GM19043 (cell line): ENCODE data around the gene SLC17A5.
"Not testable (repeated sequence)": the region's sequence is repeated elsewhere in the genome, so short reads cannot be mapped to it uniquely, and the experiment has no call there.

Experiments used
- ATAC-seq: cut with Tn5 transposase; IDR thresholded peaks from one replicate; pipeline ENCODE4 v1.9.1; 2021; ENCODE audit warnings: low read depth; ENCODE audit not compliant: unreplicated experiment

The SLC17A5 gene

GRCh38 chr6:73571218-73572181, 82.3 kb downstream of the SLC17A5 start:
- not testable (repeated sequence) for ATAC-seq

GRCh38 chr6:73569121-73569520, 84.7 kb downstream of the SLC17A5 start:
- no peak for ATAC-seq

- no peak for ATAC-seq
Measured at GRCh38 chr6:73566954-73567591, 86.7 kb downstream of the SLC17A5 start.

- not testable (repeated sequence) for ATAC-seq
Measured at GRCh38 chr6:73566486-73566871, 87.3 kb downstream of the SLC17A5 start.

DNA sequence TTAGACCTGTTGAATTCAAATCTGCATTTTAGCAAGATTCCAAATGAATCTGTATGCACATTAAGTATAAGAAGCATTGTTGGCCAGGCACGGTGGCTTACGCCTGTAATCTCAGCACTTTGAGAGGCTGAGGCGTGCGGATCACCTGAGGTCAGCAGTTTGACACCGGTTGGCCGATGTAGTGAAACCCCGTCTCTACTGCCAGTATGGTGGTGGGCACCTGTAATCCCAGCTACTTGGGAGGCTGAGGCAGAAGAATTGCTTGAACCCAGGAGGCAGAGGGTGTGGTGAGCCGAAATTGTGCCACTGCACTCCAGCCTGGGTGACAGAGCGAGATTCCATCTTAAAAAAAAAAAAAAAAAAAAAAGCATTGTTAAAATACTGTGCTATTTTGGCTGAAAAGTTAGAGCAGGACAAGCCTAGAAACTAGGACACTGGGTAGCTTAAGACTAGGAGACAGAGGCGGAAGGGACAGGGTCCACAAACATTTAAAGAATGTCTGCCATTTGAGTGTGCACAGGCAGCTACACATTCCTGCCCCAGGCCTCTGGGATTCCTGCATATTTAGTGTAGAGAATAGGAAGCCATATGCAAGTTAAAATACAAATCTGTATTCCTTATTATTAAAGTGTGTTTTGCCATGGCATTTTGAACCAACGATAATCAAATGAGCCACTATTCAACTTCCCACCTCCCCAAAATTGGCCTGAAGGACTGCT, 87.9 kb downstream of the SLC17A5 start:
- no peak for ATAC-seq

- no peak for ATAC-seq
Measured at GRCh38 chr6:73564578-73565345, 89.0 kb downstream of the SLC17A5 start.

- ATAC-seq, result no peak
Measured at GRCh38 chr6:73562558-73562957, 91.2 kb downstream of the SLC17A5 start.

- ATAC-seq, result peak; percentile 52
Measured at GRCh38 chr6:73560853-73561407, 92.9 kb downstream of the SLC17A5 start.

DNA sequence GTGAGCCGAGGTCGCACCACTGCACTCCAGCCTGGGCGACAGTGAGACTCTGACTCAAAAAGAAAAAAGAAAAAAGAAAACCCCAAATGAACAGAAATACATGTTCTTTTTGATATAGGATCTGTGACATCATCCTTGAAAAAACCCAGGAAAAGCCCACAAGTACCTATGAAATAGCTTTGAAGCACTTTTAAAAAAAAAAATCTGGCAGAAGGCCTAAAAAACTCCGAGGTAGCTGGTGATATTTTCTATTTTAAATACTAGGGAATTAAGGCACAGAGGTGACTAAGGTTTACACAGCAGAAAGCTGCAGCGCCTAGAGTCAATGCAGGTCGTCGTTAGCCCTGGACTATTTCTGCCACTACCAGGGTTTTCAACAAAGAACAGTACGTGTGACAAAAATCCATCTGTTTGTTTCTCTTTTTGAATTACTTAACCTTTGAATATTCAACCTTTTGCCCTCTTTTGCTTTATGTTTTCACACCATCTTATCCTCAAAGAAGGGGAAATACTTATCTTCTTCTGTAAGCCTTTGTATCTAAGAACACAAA, 93.5 kb downstream of the SLC17A5 start:
- ATAC-seq, result no peak

DNA sequence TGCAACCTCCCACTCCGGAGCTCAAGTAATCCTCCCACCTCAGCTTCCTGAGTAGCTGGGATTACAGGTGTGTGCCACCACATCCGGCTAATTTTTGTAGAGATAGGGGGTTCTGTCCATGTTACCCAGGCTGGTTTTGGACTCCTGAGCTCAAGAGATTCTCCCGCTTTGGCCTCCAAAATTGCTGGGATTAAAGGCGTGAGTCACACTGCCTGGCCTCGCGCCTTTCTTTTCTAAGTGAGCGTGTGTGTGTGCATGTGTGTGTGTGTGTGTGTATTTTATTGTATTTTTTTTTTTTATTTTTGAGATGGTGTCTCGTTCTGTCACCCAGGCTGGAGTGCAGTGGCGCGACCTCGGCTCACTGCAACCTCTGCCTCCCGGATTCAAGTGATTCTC, 94.4 kb downstream of the SLC17A5 start:
- not testable (repeated sequence) for ATAC-seq

- ATAC-seq, result peak; percentile 65
Measured at GRCh38 chr6:73558624-73559398, 95.0 kb downstream of the SLC17A5 start.

DNA sequence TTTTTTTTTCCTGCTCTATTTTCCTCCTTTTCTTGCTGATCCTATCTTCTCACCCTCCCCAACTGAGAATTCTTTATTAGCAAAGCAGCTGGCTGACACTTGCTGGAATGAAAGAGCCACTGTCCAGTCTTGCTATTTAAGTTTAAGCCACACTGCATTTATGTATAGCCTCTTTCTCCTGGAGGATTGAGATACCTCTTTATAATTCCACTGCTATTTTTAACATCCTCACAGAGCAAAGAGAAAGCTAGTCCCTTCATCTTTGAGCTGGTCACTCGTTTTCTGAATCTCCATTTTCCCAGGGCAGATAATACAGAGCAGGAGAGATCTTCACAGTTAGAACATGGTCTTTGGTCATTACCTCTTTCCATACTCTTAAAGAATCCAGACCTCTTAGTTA, 97.0 kb downstream of the SLC17A5 start:
- no peak for ATAC-seq

DNA sequence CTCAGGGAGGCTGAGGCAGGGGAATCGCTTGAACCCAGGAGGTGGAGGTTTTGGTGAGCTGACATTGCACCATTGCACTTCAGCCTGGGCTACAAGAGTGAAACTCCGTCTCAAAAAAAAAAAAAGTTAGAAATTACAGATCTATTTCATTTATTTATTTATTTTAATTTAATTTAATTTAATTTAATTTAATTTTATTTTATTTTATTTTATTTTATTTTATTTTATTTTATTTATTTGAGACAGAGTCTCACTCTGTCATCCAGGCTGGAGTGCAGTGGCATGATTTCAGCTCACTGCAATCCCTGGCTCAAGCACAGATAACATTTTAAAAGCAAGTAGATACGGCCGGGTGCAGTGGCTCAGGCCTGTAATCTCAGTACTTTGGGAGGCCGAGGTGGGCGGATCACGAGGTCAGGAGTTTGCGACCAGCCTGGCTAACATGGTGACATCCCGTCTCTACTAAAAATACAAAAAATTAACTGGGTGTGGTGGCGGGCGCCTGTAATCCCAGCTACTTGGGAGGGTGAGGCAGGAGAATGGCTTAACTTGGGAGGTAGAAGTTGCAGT, 98.3 kb downstream of the SLC17A5 start:
- not testable (repeated sequence) for ATAC-seq

DNA sequence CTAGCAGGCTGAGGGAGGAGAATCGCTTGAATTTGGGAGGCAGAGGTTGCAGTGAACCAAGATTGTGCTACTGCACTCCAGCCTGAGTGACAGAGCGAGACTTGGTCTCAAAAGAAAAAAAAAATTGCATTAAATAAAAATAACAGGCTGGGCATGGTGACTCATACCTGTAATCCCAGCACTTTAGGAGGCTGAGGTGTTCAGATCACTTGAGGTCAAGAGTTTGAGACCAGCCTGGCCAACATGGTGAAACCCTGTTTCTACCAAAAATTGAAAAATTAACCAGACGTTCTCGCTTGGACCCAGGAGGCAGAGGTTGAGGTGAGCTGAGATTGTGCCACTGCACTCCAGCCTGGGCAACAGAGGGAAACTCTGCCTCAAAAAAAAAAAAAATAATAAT, 102.7 kb downstream of the SLC17A5 start:
- ATAC-seq, result not testable (repeated sequence)

- ATAC-seq, result no peak
Measured at GRCh38 chr6:73548458-73549446, 105.0 kb downstream of the SLC17A5 start.

DNA sequence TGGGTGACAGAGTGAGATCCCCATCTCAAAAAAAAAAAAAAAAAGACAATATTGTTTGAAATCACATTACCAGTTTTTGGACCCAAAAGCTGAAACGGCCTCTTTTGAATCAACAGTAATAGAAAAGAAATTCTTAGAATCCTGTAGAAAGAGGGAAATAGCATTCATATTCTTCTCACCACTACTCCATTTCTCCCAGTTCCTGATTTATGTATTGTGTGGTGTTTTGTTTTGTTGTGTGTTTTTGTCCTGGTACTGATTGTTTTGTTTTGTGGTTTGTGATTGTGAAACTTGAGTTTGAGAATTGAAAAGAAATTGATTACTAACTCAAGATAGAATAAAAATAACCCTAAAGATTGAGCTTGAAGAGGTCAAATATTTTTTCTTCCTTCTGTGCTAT, 106.8 kb downstream of the SLC17A5 start:
- ATAC-seq, result no peak
